Sigmoid colon (tissue), 4 donors: Measurements from ENCODE around the gene NHERF1.

Source experiments
- EP300 ChIP-seq, 4 donors: sonication (generic); formaldehyde crosslinking; IDR thresholded peaks; one replicate each; pipeline ENCODE4 v1.6.1; 2017; ENCODE audit warnings: antibody characterized with exemption in 4 of 4
- TF ChIP-seq, protein P1 (sequence below), 4 experiments: fragments of 450-650 bp in 3 of 4; fragments of 200-600 bp in 1 of 4; IDR thresholded peaks; one replicate each; pipeline ENCODE4 v1.5.1; 2016 to 2019; ENCODE audit warnings: antibody characterized with exemption in 4 of 4, mild to moderate bottlenecking in 3 of 4, moderate library complexity in 2 of 4

GRCh38 chr17:74743755-74744154, 4.7 kb upstream of the NHERF1 start:
- TF ChIP-seq, protein P1, sequence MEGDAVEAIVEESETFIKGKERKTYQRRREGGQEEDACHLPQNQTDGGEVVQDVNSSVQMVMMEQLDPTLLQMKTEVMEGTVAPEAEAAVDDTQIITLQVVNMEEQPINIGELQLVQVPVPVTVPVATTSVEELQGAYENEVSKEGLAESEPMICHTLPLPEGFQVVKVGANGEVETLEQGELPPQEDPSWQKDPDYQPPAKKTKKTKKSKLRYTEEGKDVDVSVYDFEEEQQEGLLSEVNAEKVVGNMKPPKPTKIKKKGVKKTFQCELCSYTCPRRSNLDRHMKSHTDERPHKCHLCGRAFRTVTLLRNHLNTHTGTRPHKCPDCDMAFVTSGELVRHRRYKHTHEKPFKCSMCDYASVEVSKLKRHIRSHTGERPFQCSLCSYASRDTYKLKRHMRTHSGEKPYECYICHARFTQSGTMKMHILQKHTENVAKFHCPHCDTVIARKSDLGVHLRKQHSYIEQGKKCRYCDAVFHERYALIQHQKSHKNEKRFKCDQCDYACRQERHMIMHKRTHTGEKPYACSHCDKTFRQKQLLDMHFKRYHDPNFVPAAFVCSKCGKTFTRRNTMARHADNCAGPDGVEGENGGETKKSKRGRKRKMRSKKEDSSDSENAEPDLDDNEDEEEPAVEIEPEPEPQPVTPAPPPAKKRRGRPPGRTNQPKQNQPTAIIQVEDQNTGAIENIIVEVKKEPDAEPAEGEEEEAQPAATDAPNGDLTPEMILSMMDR (IDR thresholded peaks at IDR 0.05) = no peak
- TF ChIP-seq EP300 (IDR thresholded peaks at IDR 0.05) = no peak
